Hypothalamus (tissue), 51 donors: Measurements from ENCODE around the gene GRID2.
"Not testable (repeated sequence)": the region's sequence is repeated elsewhere in the genome, so short reads cannot be mapped to it uniquely, and the experiment has no call there.

Experiments
- DNase-seq, 51 donors: peaks; one replicate each; lab custom pipeline; 2025; lab: John Stamatoyannopoulos, UW

GRID2 gene

GRCh38 chr4:93635943-93636342 lies 1332.2 kb downstream of the GRID2 start:
- DNase-seq: no peak

DNA sequence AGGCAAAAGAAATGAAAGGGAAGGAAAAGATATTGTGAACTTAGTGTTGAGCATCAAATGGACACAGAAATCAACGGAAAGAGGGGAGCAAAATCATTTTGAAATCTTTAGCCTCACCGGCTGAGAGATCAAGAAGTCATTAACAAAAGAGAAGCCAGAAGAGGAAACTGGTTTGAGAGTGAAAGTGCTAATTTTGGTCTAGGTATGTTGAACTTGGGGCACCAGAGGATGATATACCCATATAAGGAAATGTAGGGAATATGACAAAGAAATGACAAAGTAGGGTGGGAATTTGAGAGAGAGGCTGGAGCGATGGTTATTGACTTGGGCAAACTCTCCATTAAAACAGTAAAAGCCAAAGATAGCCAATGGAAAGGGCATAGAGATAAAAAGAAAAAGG lies 1341.4 kb downstream of the GRID2 start:
- no peak for DNase-seq

- no peak for DNase-seq
Measured at GRCh38 chr4:93646233-93646930, 1342.6 kb downstream of the GRID2 start.

DNA sequence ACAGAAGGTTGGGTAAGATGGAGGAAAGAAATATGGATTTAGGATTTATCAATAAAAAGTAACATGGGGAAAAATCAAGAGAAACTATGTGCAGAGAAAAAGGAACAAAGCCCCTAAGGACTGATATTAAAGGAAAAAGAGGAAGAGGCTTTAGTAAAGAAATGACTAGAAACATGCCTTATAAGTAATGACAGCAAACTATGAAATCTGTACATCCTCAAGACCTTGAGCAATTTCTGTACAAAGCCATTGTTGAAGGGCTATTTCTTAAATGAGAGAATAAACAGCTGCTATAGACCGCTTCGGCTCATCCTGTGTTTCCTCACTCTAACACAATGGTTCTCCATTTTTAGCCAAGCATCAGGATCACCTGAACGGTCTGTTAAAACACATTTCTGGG lies 1344.5 kb downstream of the GRID2 start:
- DNase-seq: no peak

GRCh38 chr4:93649828-93650227 lies 1346.1 kb downstream of the GRID2 start:
- DNase-seq: no peak

DNA sequence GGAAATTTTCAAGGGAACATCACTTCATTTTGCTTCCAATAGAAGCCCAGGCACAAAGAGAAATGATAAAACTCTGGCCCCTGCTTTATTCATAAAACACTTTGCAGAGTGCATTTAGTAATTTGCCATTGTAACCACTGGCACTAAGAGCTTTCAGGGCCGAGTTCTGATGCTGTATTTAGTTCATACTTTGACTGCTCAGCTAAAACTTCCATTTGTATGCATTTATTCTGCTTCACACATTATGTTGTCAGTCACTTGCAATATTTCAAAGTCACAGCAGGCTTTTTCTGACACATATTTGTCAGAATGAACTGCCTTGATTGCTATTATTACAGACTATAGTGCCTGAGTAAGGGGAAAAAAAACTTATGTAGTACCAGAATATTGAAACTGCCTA lies 1350.4 kb downstream of the GRID2 start:
- DNase-seq: no peak

DNA sequence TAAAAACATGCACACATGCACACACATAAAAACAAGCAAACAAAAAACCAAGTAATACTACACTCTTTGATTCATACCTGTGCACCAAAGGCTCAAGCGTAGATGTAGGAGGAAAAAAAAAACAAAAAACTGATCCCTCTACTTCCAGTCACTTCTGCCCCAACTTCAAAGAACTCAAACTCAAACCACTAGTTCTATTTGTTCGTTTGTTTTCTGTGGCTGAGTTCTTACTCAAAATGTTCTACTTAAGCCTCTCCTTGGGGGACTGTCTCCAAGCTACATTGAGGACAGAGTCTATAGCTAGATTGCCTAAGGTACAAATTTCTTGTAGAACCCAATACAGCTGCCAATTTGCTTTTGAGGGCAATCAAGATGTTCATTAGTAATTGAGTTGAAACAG lies 1353.8 kb downstream of the GRID2 start:
- no peak for DNase-seq

- DNase-seq: no peak
Measured at GRCh38 chr4:93658443-93658842, 1354.7 kb downstream of the GRID2 start.

DNA sequence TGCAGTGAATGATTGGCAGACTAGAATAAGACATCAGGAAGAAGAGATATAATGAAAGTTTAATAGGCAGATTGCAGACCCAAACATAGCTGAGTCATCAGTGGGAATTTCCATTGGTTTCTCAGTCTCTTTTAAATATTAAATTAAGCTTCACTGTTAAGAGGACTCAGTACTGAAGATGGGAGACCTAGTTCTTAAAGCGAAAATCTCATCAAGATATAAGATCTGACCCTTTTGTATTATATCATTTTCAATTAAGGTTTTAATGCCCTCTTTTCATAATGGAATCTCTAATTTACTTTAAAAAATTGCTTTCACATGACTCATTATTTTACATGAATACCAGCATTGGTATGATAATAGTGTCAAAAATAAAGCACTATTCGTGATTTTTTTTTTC lies 1355.9 kb downstream of the GRID2 start:
- DNase-seq: no peak

- no peak for DNase-seq
Measured at GRCh38 chr4:93660036-93660435, 1356.3 kb downstream of the GRID2 start.

GRCh38 chr4:93670434-93670833 lies 1366.7 kb downstream of the GRID2 start:
- no peak for DNase-seq

DNA sequence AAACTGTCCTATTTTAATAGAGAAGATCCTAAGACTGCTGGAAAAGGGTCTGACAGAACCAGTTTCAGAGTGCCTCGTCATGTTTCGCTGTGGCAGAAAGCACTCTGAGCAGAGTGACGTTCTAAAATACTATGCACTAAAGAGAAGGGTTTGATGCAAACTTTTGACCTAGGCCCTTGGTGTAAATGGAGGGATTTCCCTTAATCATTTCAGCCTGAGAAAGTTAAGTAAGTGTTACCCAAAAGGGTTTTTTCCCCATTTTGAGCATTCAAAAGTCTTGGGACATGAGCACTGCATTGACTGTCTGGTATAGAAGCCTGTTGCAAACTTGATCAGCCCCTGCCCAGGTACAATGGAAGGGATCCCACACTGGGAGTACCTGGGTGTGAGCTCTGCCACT lies 1367.3 kb downstream of the GRID2 start:
- no peak for DNase-seq

DNA sequence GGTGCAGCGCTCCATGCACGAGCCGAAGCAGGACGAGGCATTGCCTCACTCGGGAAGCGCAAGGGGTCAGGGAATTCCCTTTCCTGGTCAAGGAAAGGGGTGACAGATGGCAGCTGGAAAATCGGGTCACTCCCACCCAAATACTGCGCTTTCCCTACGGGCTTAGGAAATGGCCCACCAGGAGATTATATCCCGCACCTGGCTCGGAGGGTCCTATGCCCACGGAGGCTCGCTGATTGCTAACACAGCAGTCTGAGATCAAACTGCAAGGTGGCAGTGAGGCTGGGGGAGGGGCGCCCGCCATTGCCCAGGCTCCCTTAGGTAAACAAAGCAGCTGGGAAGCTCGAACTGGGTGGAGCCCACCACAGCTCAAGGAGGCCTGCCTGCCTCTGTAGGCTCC lies 1373.2 kb downstream of the GRID2 start:
- DNase-seq: not testable (repeated sequence)

DNA sequence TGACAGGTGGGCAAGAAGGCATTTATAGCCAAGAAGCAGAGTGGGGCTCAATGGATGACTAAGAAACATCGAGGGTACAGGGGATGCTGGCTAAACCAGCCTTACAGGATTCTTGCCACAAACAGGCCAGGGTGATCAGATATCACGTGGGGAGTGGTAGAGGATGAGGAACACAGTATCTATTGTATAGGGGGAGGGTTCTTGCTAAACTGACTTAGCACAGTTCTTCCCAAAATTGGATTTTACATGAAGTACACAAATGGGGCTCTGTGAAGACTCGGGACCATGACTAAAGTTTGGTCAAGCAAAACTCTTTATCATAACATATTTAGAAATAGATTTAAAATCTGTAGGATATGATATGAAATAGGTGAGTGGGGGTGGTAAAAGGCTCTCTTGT lies 1380.8 kb downstream of the GRID2 start:
- no peak for DNase-seq

DNA sequence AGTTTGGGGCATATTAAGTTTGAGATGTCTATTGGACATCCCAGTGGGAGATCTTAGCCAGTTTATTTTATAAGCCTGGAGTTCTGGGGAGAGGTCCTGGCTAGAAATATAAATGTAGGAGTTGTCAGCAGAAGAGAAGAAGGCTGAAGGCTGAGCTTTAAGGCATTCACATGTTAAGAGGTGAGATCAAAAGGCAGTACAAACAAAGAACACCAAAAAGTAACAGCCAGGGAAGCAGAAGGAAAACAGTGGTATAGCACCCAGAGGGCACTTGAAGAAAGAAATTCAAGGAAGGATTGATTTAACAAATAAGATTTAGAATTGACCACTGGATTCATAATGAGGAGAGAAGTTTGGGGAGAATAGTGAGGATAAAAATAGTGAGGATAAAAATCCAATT lies 1383.5 kb downstream of the GRID2 start:
- DNase-seq: no peak

GRCh38 chr4:93688978-93689377 lies 1385.2 kb downstream of the GRID2 start:
- DNase-seq: no peak

DNA sequence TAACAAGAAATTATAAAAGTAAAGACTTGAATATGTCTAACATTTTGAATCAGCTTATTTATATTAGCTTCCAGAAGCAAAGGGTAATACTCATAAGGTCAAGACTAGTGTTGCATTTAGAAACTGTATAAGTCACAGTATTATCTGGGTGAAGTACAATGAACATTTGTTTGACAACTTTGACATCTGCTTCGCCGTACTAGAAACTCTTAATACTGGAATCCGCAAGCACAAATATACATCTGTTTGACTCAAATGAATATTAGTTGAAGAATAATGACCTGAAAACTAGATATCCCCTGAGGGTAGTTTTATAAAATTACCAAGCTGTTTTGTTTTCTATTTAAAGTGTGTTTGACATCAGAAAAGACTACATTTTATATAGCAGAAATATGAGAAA lies 1389.4 kb downstream of the GRID2 start:
- no peak for DNase-seq

DNA sequence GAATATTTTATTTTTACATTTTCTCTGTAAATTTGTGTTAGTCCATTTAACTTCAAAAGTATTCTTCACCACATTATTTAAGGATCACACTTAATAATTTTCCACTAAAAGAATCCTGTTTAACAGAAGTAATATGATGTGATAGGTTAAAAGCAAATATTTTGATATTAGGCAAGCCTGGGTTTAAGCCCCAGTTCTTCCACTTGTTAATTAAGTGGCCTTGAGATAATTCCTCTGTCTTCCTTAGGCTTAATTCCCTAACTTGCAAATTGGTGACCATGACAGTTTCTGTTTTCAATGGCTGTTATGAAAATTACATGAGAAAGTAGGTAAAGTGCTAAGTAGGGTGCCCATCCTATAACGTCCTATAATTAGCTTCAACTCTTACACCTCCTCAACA lies 1394.9 kb downstream of the GRID2 start:
- no peak for DNase-seq

DNA sequence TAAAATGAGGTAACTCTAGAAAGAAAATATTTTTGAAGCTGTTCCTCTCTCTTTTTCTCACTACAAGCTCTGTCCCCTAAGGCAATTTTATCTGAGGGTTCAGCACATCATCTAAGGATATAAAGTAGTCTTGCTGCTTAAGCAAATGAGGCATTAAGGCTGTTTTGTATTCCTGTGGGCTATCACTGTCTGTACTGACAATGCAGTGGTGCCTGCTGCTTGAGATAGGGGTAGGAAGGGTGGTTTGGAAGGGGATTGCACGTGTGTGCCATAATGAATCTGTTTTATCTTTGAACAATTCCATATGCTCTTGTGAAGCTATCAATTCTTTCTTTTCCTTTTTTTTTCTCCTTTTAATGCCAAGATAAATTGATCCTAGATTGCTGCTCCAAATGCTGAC lies 1396.8 kb downstream of the GRID2 start:
- DNase-seq: no peak

DNA sequence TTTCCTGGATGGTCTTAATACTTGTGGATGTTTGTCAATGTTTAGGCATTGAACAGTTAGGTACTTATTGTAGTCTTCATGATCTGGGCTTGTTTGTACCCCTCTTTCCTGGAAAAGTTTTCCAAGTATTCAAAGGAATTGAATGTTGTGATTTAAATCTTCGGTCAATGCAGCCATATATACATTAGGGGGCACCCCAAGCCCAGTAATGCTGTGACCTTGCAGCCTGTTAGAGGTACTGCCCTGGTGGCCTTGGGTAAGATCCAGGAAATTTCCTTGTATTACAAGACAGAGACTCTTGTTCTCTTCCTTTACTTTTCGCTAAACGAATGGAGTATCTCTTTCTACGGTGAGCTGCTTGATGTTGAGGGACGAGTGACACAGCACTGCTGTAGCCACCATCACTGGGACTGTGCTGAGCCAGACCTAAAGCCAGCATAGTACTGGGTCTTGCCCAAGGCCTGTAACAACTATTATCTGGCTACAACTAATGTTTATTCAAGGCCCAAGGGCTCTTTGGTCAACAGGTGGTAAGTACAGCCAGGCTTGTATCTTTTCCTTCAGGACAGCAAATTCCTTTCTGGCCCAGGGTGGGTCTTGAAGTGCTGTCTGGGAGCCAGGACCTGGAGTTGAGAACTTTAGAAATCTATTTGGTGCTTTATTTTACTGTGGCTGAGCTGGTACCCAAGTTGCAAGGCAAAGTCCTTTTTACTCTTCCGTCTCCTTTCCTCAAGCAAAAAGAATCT lies 1406.5 kb downstream of the GRID2 start:
- peak in 12 of 51 donors; percentile 2 to 33 (median 20) for DNase-seq

DNA sequence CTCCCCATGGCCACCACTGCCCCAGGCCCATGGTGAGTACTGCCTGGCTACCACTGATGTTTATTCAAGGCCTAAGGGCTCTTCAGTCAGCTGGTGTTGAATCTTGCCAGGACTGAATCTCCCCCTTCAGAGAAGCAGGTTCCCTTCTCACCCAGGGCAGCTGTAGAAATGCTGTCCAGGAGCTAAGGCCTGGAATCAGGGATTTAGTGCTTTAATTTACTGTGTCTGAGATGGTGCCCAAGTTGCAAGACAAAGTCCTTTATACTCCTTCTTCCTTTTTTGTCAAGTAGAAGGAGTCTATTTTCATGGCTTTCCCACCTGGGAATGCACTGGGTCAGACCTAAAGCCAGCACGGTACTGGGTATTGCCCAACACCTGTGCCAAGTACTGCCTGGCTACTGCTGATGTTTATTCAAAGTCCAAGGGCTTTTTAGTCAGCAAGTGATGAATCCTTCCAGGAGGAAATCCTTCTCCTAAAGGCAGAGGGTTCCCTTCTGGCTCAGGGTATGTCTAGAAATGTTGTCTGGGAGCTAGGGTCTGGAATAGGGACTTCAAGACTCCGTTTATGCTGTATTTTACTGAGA lies 1407.2 kb downstream of the GRID2 start:
- DNase-seq: no peak

- DNase-seq: no peak
Measured at GRCh38 chr4:93718233-93718632, 1414.5 kb downstream of the GRID2 start.
